ENCODE results near the gene THAP8.
A peak's percentile ranks its signal among the peaks of the same experiment; 100 is the strongest.
"Not testable (repeated sequence)": the region's sequence is repeated elsewhere in the genome, so short reads cannot be mapped to it uniquely, and the experiment has no call there.

THAP8 gene

DNA sequence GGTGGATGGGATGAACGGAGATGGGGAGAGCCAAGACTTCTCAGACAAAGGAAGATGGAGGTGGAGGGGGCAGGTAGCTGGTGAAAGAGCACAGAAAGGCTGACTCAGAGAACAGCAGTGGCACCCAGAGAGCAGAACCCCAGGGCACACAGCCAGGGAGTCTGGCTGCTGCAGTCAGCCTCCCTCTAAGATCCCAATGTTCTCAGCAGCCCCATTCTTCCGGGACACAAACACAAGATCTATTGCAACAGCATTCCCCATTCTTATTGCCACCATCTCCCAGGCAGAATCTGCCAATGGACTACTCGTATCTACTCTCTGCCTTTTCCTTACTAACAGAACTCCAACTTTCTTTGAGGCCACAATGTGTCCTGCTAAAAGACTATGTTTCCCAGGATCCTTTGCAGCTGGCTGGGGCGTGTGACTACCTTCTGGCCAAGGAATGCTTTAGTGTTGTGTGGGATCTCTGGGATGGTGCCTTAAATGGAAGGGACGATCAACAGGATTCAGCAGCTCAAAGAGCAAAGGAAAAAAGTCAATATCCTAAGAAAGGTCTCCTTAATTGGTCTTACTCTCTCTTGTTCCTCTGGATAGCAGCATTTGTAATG, 7.5 kb downstream of the THAP8 start:
- no peak for DNase-seq
- 97% methylated on average over 5 of the region's 5 CpGs for WGBS (ENCODE audit: insufficient coverage)
- H3K4me1 ChIP-seq (ENCODE audit: control extremely low read depth in 1 of 4, control insufficient read depth in 4 of 4, insufficient read depth in 4 of 4, low read length in 3 of 4), result no peaks in the 10 kb centered on the region
- H3K27ac ChIP-seq (ENCODE audit: insufficient read depth in 1 of 2, low read depth in 1 of 2, low read length in 2 of 2, poor library complexity in 1 of 2, severe bottlenecking in 2 of 2), result no peak overlapping the region
- H3K4me3 ChIP-seq (ENCODE audit: control insufficient read depth in 1 of 7, extremely low read depth in 1 of 7, insufficient read depth in 4 of 7, low read depth in 2 of 7, low read length in 6 of 7), result no peak overlapping the region
- H3K27me3 ChIP-seq (replicated peaks in 2 of 5; ENCODE audit: control insufficient read depth in 4 of 5, insufficient read depth in 5 of 5, low read length in 4 of 5), result no peaks in the 10 kb centered on the region
- ChIA-PET POLR2A (no interaction called here), CTCF (interaction anchor here (1.1 kb wide), 1 partner anchor 80 kb away, joined by 3 read pairs; no protein-coding TSS in a partner anchor)
- peaks cover 0 to 12% (median 4%) of the 10 kb centered on the region in 4 experiments for H3K36me3 ChIP-seq (ENCODE audit: control insufficient read depth in 4 of 4, insufficient read depth in 4 of 4, low read length in 3 of 4)
- H3K9me3 ChIP-seq (ENCODE audit: control extremely low read depth in 1 of 5, control insufficient read depth in 4 of 5, insufficient read depth in 2 of 5, low read depth in 1 of 5, low read length in 4 of 5), result no peaks in the 10 kb centered on the region

- H3K36me3 ChIP-seq (ENCODE audit: control insufficient read depth in 4 of 4, insufficient read depth in 4 of 4, low read length in 3 of 4), result peaks cover 0 to 19% (median 7%) of the 10 kb centered on the region in 4 experiments
- no peak overlapping the region for H3K27ac ChIP-seq (ENCODE audit: insufficient read depth in 1 of 2, low read depth in 1 of 2, low read length in 2 of 2, poor library complexity in 1 of 2, severe bottlenecking in 2 of 2)
- POLR2A ChIA-PET, result no interaction called here
- H3K4me1 ChIP-seq (ENCODE audit: control extremely low read depth in 1 of 4, control insufficient read depth in 4 of 4, insufficient read depth in 4 of 4, low read length in 3 of 4), result no peaks in the 10 kb centered on the region
- no peaks in the 10 kb centered on the region for H3K27me3 ChIP-seq (replicated peaks in 2 of 5; ENCODE audit: control insufficient read depth in 4 of 5, insufficient read depth in 5 of 5, low read length in 4 of 5)
- CTCF ChIA-PET, result interaction anchor here (2.4 kb wide), 1 partner anchor 9 kb away, joined by 9 read pairs; the partner anchor contains the start of gene THAP8
- WGBS (ENCODE audit: insufficient coverage), result no CpG with 5 or more reads among the region's 2 CpGs
- H3K4me3 ChIP-seq (ENCODE audit: control insufficient read depth in 1 of 7, extremely low read depth in 1 of 7, insufficient read depth in 4 of 7, low read depth in 2 of 7, low read length in 6 of 7), result no peak overlapping the region
- no peak for DNase-seq
- H3K9me3 ChIP-seq (ENCODE audit: control extremely low read depth in 1 of 5, control insufficient read depth in 4 of 5, insufficient read depth in 2 of 5, low read depth in 1 of 5, low read length in 4 of 5), result no peaks in the 10 kb centered on the region
These were observed 10.1 kb downstream of the THAP8 start for GRCh38 chr19:36043952-36044351.

- no CpG with 5 or more reads among the region's 3 CpGs for WGBS (ENCODE audit: insufficient coverage)
- Histone ChIP-seq H3K27ac (ENCODE audit: insufficient read depth in 1 of 2, low read depth in 1 of 2, low read length in 2 of 2, poor library complexity in 1 of 2, severe bottlenecking in 2 of 2) (no peak overlapping the region), H3K27me3 (replicated peaks in 2 of 5; ENCODE audit: control insufficient read depth in 4 of 5, insufficient read depth in 5 of 5, low read length in 4 of 5) (no peaks in the 10 kb centered on the region), H3K4me3 (ENCODE audit: control insufficient read depth in 1 of 7, extremely low read depth in 1 of 7, insufficient read depth in 4 of 7, low read depth in 2 of 7, low read length in 6 of 7) (no peak overlapping the region), H3K4me1 (ENCODE audit: control extremely low read depth in 1 of 4, control insufficient read depth in 4 of 4, insufficient read depth in 4 of 4, low read length in 3 of 4) (peaks cover 0 to 8% (median 8%) of the 10 kb centered on the region in 4 experiments), H3K36me3 (ENCODE audit: control insufficient read depth in 4 of 4, insufficient read depth in 4 of 4, low read length in 3 of 4) (peaks cover 0 to 16% (median 7%) of the 10 kb centered on the region in 4 experiments), H3K9me3 (ENCODE audit: control extremely low read depth in 1 of 5, control insufficient read depth in 4 of 5, insufficient read depth in 2 of 5, low read depth in 1 of 5, low read length in 4 of 5) (no peaks in the 10 kb centered on the region)
- POLR2A ChIA-PET, result interaction anchor here (0.5 kb wide), 1 partner anchor 8 kb away, joined by 6 read pairs; no protein-coding TSS in a partner anchor
- DNase-seq, result no peak
- CTCF ChIA-PET, result interaction anchor here (2.4 kb wide), 1 partner anchor 11 kb away, joined by 9 read pairs; the partner anchor contains the start of gene THAP8
These were observed 12.3 kb downstream of the THAP8 start for GRCh38 chr19:36041831-36042230.

GRCh38 chr19:36041092-36041491, 13.0 kb downstream of the THAP8 start:
- POLR2A ChIA-PET, CTCF ChIA-PET: not testable (repeated sequence)

DNA sequence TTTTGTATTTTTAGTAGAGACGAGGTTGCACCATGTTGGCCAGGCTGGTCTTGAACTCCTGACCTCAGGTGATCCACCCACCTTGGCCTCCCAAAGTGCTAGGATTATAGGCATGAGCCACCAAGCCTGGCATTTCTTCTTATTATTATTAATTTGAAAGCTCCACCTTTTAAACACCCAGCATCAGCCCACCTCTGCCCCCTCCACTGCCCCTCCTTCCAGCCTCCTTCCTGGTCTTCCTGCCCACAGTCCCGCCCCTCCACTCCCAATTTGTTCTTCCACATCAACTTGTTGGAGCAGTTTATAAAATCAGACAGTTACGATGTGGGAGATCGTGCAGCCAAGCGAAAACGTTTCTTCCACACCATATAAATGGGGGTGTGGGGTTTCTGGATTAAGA, 13.6 kb downstream of the THAP8 start:
- Histone ChIP-seq H3K36me3 (ENCODE audit: control insufficient read depth in 4 of 4, insufficient read depth in 4 of 4, low read length in 3 of 4) (peaks cover 0 to 10% (median 3%) of the 10 kb centered on the region in 4 experiments), H3K27me3 (replicated peaks in 2 of 5; ENCODE audit: control insufficient read depth in 4 of 5, insufficient read depth in 5 of 5, low read length in 4 of 5) (no peaks in the 10 kb centered on the region), H3K9me3 (ENCODE audit: control extremely low read depth in 1 of 5, control insufficient read depth in 4 of 5, insufficient read depth in 2 of 5, low read depth in 1 of 5, low read length in 4 of 5) (no peaks in the 10 kb centered on the region), H3K4me3 (ENCODE audit: control insufficient read depth in 1 of 7, extremely low read depth in 1 of 7, insufficient read depth in 4 of 7, low read depth in 2 of 7, low read length in 6 of 7) (no peak overlapping the region), H3K4me1 (ENCODE audit: control extremely low read depth in 1 of 4, control insufficient read depth in 4 of 4, insufficient read depth in 4 of 4, low read length in 3 of 4) (peaks cover 0 to 21% (median 20%) of the 10 kb centered on the region in 4 experiments), H3K27ac (ENCODE audit: insufficient read depth in 1 of 2, low read depth in 1 of 2, low read length in 2 of 2, poor library complexity in 1 of 2, severe bottlenecking in 2 of 2) (no peak overlapping the region)
- CTCF ChIA-PET, result no interaction called here
- POLR2A ChIA-PET, result no interaction called here
- no peak for DNase-seq
- 100% methylated on average over 1 of the region's 6 CpGs for whole genome bisulfite sequencing (ENCODE audit: insufficient coverage)

More at GRCh38 chr19:36041092-36041491, 13.0 kb downstream of the THAP8 start:
- not testable (repeated sequence) for H3K9me3 ChIP-seq (ENCODE audit: control extremely low read depth in 1 of 5, control insufficient read depth in 4 of 5, insufficient read depth in 2 of 5, low read depth in 1 of 5, low read length in 4 of 5); H3K36me3 ChIP-seq (ENCODE audit: control insufficient read depth in 4 of 4, insufficient read depth in 4 of 4, low read length in 3 of 4); H3K27me3 ChIP-seq (replicated peaks in 2 of 5; ENCODE audit: control insufficient read depth in 4 of 5, insufficient read depth in 5 of 5, low read length in 4 of 5); H3K4me3 ChIP-seq (ENCODE audit: control insufficient read depth in 1 of 7, extremely low read depth in 1 of 7, insufficient read depth in 4 of 7, low read depth in 2 of 7, low read length in 6 of 7); H3K27ac ChIP-seq (ENCODE audit: insufficient read depth in 1 of 2, low read depth in 1 of 2, low read length in 2 of 2, poor library complexity in 1 of 2, severe bottlenecking in 2 of 2); DNase-seq
- WGBS (ENCODE audit: insufficient coverage), result 100% methylated on average over 3 of the region's 6 CpGs
- H3K4me1 ChIP-seq (ENCODE audit: control extremely low read depth in 1 of 4, control insufficient read depth in 4 of 4, insufficient read depth in 4 of 4, low read length in 3 of 4), result peaks cover 0 to 15% (median 14%) of the 10 kb centered on the region in 4 experiments

GRCh38 chr19:36032251-36033104, 21.6 kb downstream of the THAP8 start, which contains the start of gene CLIP3:
Gene CLIP3 (minus strand): TSS chr19:36032873. CDS start chr19:36032357, 516 bp downstream.
- Histone ChIP-seq H3K4me3 (ENCODE audit: control insufficient read depth in 1 of 7, extremely low read depth in 1 of 7, insufficient read depth in 4 of 7, low read depth in 2 of 7, low read length in 6 of 7) (peak within 1 kb of the TSS in 6 of 7 experiments; percentile 33 to 76 (median 56)), H3K9me3 (ENCODE audit: control extremely low read depth in 1 of 5, control insufficient read depth in 4 of 5, insufficient read depth in 2 of 5, low read depth in 1 of 5, low read length in 4 of 5) (no peaks in the 10 kb centered on the region), H3K27ac (ENCODE audit: insufficient read depth in 1 of 2, low read depth in 1 of 2, low read length in 2 of 2, poor library complexity in 1 of 2, severe bottlenecking in 2 of 2) (no peak within 1 kb of the TSS), H3K27me3 (replicated peaks in 2 of 5; ENCODE audit: control insufficient read depth in 4 of 5, insufficient read depth in 5 of 5, low read length in 4 of 5) (no peaks in the 10 kb centered on the region), H3K36me3 (ENCODE audit: control insufficient read depth in 4 of 4, insufficient read depth in 4 of 4, low read length in 3 of 4) (peaks cover 0 to 17% (median 0%) of the 10 kb centered on the region in 4 experiments), H3K4me1 (ENCODE audit: control extremely low read depth in 1 of 4, control insufficient read depth in 4 of 4, insufficient read depth in 4 of 4, low read length in 3 of 4) (peaks cover 0 to 40% (median 31%) of the 10 kb centered on the region in 4 experiments)
- POLR2A ChIA-PET, result no interaction called here
- CTCF ChIA-PET, result interaction anchor here (1.4 kb wide), 1 partner anchor 138 kb away, joined by 3 read pairs; no protein-coding TSS in a partner anchor
- WGBS (ENCODE audit: insufficient coverage), result under 1% methylated on average over 27 of the region's 51 CpGs
- DNase-seq, result peak; percentile 56 to 64 (median 60)
